ENCODE results near the gene ATXN2L. TPM values are rescaled to one million over a fixed set of nuclear protein-coding genes. Genes with fewer than 3 reads are reported as not detected.
"Not testable (repeated sequence)": the region's sequence is repeated elsewhere in the genome, so short reads cannot be mapped to it uniquely, and the experiment has no call there.

ATXN2L gene
- total and polyA plus RNA-seq, 4 donors: 23.1 to 40.7 (median 32.8) TPM

DNA sequence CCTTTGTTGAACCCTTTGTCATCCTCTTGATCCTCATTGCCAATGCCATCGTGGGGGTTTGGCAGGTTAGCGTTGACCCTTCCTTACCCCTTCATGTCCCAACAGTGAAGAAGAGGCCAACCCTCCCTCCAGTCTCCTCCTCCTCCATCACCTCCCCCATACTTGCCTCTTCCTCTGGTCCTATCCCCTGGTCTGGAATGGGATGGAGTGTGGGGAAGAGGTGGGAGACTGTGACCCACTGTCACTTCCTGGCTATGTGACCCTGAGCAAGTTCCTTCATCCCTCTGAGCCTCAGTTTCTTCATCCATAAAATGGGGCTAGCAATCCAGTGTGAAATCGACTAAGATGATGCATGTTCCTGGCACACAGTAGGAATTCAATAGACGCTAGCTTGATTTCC is 58.2 kb downstream of the ATXN2L start (continued):
- TF ChIP-seq CTCF (IDR thresholded peaks at IDR 0.05; ENCODE audit: low read depth, low read length, missing input control) (no peak), JUND (IDR thresholded peaks at IDR 0.05) (no peak), HNF4A (conservative IDR thresholded peaks at IDR 0.05) (no peak), YY1 (IDR thresholded peaks at IDR 0.05) (no peak), NR2F2 (IDR thresholded peaks at IDR 0.05) (no peak), SP1 (IDR thresholded peaks at IDR 0.05) (no peak), TAF1 (conservative IDR thresholded peaks at IDR 0.05) (no peak)

- not testable (repeated sequence) for H3K27ac ChIP-seq (ENCODE audit: low read depth in 1 of 2, low read length in 2 of 2); H3K27me3 ChIP-seq (ENCODE audit: control insufficient read depth in 4 of 4, insufficient read depth in 4 of 4, low read length in 3 of 4); H3K9ac ChIP-seq (ENCODE audit: low read depth in 1 of 2, low read length in 2 of 2); H3K36me3 ChIP-seq (ENCODE audit: control insufficient read depth in 4 of 4, insufficient read depth in 3 of 4, low read depth in 1 of 4, low read length in 3 of 4); DNase-seq (ENCODE audit: low spot score); H3K9me3 ChIP-seq (ENCODE audit: control insufficient read depth in 4 of 4, low read length in 3 of 4); H3K4me3 ChIP-seq (ENCODE audit: low read depth in 1 of 3, low read length in 3 of 3)
- 91% methylated on average over 4 of the region's 4 CpGs for whole genome bisulfite sequencing
- peaks cover 2 to 12% (median 11%) of the 10 kb centered on the region in 4 donors for H3K4me1 ChIP-seq (ENCODE audit: control insufficient read depth in 4 of 4, insufficient read depth in 4 of 4, low read length in 3 of 4)
These were observed 58.8 kb downstream of the ATXN2L start for GRCh38 chr16:28881565-28881964.

DNA sequence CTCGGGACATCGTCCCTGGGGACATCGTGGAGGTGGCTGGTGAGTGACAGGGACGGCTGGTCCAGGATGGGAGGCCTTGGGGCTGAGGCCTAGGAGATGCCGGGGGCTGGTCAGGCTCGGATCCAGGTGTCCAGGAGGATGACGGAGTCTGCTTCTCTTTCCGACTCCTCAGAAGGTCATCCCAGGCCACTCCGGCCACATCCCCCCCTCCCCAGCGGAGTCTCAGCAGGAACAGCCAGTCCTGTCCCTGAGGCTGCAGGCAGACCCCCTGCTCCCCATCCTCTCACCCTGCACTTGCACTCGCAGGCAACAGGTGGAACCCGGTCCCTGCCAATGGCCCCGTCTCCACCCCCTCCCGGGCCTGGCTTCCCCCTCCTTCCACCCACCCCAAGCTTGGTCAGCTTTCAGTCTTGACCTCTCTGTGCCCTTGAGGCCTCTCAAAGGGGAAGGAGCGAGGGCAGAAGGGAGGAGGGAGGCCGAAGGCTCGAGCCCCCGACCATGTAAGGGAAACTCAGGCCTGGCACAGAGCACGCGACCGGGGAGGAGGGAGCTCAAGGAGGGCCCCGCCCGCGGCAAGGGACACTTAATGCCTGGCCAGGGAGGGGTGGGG is 59.9 kb downstream of the ATXN2L start:
- Histone ChIP-seq H3K27me3 (ENCODE audit: control insufficient read depth in 4 of 4, insufficient read depth in 4 of 4, low read length in 3 of 4) (no peaks in the 10 kb centered on the region), H3K4me3 (ENCODE audit: low read depth in 1 of 3, low read length in 3 of 3) (no peak overlapping the region), H3K4me1 (ENCODE audit: control insufficient read depth in 4 of 4, insufficient read depth in 4 of 4, low read length in 3 of 4) (peaks cover 2 to 12% (median 11%) of the 10 kb centered on the region in 4 donors), H3K27ac (ENCODE audit: low read depth in 1 of 2, low read length in 2 of 2) (no peak overlapping the region), H3K9ac (ENCODE audit: low read depth in 1 of 2, low read length in 2 of 2) (no peak overlapping the region), H3K36me3 (ENCODE audit: control insufficient read depth in 4 of 4, insufficient read depth in 3 of 4, low read depth in 1 of 4, low read length in 3 of 4) (no peaks in the 10 kb centered on the region), H3K9me3 (ENCODE audit: control insufficient read depth in 4 of 4, low read length in 3 of 4) (no peaks in the 10 kb centered on the region)
- DNase-seq (ENCODE audit: low spot score): no peak
- WGBS: 67% methylated on average over 24 of the region's 24 CpGs
- TF ChIP-seq SP1 (IDR thresholded peaks at IDR 0.05) (no peak), RXRA (IDR thresholded peaks at IDR 0.05) (no peak), RAD21 (IDR thresholded peaks at IDR 0.05) (no peak), NR2F2 (IDR thresholded peaks at IDR 0.05) (no peak), ATF3 (IDR thresholded peaks at IDR 0.05) (no peak), GABPA (IDR thresholded peaks at IDR 0.05 in 1 of 2, conservative IDR thresholded peaks at IDR 0.05 in 1 of 2) (no peak), MAX (IDR thresholded peaks at IDR 0.05) (no peak), HNF4A (conservative IDR thresholded peaks at IDR 0.05) (no peak), FOXA2 (IDR thresholded peaks at IDR 0.05) (no peak), EGR1 (IDR thresholded peaks at IDR 0.05; ENCODE audit: low read depth in 2 of 2) (no peak), YY1 (IDR thresholded peaks at IDR 0.05) (no peak), JUND (IDR thresholded peaks at IDR 0.05) (no peak), CTCF (IDR thresholded peaks at IDR 0.05; ENCODE audit: low read depth, low read length, missing input control) (no peak), ZBTB33 (IDR thresholded peaks at IDR 0.05) (no peak), HNF4G (IDR thresholded peaks at IDR 0.05) (no peak), FOXA1 (IDR thresholded peaks at IDR 0.05) (no peak)
- TF ChIP-seq, protein P1, sequence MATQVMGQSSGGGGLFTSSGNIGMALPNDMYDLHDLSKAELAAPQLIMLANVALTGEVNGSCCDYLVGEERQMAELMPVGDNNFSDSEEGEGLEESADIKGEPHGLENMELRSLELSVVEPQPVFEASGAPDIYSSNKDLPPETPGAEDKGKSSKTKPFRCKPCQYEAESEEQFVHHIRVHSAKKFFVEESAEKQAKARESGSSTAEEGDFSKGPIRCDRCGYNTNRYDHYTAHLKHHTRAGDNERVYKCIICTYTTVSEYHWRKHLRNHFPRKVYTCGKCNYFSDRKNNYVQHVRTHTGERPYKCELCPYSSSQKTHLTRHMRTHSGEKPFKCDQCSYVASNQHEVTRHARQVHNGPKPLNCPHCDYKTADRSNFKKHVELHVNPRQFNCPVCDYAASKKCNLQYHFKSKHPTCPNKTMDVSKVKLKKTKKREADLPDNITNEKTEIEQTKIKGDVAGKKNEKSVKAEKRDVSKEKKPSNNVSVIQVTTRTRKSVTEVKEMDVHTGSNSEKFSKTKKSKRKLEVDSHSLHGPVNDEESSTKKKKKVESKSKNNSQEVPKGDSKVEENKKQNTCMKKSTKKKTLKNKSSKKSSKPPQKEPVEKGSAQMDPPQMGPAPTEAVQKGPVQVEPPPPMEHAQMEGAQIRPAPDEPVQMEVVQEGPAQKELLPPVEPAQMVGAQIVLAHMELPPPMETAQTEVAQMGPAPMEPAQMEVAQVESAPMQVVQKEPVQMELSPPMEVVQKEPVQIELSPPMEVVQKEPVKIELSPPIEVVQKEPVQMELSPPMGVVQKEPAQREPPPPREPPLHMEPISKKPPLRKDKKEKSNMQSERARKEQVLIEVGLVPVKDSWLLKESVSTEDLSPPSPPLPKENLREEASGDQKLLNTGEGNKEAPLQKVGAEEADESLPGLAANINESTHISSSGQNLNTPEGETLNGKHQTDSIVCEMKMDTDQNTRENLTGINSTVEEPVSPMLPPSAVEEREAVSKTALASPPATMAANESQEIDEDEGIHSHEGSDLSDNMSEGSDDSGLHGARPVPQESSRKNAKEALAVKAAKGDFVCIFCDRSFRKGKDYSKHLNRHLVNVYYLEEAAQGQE (IDR thresholded peaks at IDR 0.05): no peak

Measured in liver (tissue), 9 donors.